Measurements from ENCODE around the gene KNOP1.
"Not testable (repeated sequence)": the region's sequence is repeated elsewhere in the genome, so short reads cannot be mapped to it uniquely, and the experiment has no call there.

KNOP1 gene

DNA sequence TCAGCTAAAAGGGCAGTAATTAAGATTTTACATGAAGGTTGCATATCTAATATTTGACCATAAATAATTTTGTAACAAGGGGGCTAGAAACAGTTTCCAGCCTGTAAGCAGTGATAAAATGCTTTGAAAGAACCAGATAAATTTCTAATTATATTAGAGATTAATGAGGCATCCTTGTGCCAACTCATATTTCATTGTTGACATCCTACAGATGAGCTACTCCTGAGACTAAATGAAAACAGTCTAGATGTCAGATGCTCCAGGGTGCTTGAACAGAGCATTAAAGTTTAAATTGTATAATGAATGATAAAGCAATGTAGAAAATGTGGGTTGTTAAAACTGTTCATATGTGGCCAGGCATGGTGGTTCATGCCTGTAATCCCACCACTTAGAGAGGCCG is 23.3 kb upstream of the KNOP1 start:
- DNase-seq (ENCODE audit: low read depth), result no peak

DNA sequence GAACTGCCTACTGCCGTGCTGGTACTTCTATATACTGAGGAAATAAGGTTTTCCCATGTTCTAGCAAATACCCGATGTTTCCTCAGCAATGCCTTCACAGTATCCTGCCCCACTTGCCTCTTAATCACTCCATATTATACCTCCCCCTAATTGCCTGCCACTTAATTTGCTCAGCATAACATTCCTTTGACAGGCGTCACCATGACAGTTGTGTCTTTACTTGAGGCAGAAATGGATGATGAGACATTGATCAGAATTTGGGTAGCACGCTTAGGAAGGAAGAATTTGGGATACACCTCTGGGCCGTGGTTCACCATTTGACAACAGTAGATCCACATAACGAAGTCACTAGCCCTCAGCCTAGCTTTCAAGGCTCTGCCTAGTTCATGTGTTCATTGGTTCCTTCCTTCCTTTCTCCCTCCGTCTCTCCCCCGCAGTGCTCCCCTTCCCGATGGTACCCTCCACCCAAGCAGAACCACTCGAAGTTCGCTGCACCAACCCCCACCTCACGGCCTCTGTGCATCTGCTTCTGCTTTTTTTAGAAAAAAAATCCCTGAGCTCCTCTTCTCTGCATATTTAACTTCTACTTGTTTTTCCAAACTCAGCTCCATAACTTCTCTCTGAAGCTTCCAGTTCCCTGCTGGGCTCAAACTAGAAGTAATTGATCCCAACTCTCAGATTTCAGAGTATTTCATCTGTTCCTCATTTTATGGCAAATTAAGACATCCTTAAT is 19.4 kb upstream of the KNOP1 start:
- no peak for DNase-seq (ENCODE audit: low read depth)

GRCh38 chr16:19735074-19735867 is 17.2 kb upstream of the KNOP1 start:
- DNase-seq (ENCODE audit: low read depth), result no peak

DNA sequence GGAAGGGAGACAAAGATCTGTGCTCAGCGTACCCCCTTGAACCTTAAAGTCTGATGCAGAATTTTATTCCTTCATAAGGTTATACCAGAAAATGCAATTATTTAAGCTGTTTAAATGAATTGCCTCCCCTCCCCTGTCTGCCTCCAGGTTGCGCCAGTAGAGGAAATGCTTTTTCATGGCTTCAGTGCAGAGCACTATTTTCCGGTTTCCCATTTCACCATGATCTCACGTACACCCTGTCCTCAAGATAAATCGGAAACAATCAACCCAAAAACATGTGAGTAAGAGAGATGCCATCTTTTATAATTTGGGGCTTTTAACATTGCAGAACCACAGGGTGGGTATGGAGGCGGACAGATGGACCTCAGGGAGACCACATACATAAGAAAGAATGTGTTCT is 15.5 kb upstream of the KNOP1 start:
- no peak for DNase-seq (ENCODE audit: low read depth)

- no peak for DNase-seq (ENCODE audit: low read depth)
Observed at GRCh38 chr16:19728636-19728965, 10.6 kb upstream of the KNOP1 start.

- DNase-seq (ENCODE audit: low read depth), result no peak
Observed at GRCh38 chr16:19722981-19723380, 5.0 kb upstream of the KNOP1 start.

- no peak for DNase-seq (ENCODE audit: low read depth)
Observed at GRCh38 chr16:19722269-19722952, 4.4 kb upstream of the KNOP1 start.

DNA sequence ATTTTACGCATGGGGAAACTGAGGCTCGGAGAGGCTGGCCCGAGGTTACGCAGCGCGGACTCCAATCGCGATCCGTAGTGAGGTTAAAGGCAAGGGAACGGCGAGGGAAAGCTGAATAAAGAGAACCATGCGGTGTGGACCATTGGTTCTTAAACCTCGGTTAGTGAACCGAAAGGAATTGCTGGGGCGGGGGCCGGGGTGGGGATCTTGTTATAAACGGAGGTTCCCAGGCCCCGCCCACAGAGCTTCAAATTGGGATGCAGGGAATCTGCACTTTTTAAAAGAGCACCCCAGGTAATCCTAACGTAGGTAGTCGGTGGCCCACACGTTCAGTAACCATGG is 568 bp upstream of the KNOP1 start:
- DNase-seq (ENCODE audit: low read depth), result peak; percentile 32

GRCh38 chr16:19717314-19717713 is 713 bp downstream of the KNOP1 start:
- peak; percentile 34 for DNase-seq (ENCODE audit: low read depth)

- not testable (repeated sequence) for DNase-seq (ENCODE audit: low read depth)
Observed at GRCh38 chr16:19716728-19717127, 1.3 kb downstream of the KNOP1 start.

DNA sequence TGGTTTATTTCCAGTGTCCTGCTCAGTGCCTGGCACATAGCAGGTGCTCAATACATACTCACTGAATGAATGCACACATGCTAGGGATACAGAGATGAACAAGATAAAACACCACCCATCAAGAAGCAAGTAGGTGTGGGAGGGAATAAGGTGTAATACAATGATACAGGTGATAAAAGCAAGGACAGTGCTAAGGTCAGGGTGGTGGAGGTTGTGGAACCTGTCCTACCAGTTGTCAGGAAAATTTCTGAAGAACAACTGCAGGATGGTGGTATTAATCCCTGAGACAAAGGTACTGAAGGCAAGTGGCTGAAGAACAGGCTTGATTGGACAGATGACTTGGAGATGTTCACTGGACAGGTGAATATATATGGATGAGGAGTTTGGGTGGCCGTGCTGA is 1.8 kb downstream of the KNOP1 start:
- no peak for DNase-seq (ENCODE audit: low read depth)

DNA sequence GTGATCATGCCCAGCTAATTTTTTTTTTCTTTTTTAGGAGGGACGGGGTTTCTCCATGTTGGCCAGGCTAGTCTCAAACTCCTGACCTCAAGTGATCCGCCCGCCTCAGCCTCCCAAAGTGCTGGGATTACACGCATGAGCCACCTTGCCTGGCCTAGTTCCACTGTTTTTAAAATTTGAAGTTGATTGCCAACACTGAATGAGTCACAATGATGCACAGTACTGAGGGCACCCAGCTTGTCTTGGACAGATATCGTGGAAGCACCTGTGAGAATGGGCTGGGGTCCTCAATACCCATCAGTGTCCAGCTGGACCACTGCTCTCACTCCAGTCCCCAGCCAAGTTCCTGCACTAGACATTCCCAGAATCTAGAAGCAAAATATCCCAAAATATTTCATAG is 2.5 kb downstream of the KNOP1 start:
- DNase-seq (ENCODE audit: low read depth), result no peak

DNA sequence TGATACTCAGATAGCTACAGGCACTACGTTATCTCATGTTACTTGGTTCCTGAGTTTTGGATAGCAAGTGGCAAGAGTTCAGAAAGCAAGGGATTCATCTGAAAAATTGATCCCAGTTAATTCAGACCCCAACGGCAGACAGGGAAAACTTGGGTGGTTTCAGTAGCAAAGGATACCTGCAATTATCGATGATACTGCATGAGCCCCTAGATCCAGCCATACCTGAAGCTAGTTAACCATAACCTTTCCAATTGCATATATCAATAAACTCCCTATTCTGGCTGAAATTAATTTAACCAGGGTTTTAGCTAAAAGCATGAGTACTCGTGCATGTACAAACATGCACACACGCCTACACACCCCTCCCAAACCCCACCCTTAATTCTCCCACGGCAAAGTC is 4.3 kb downstream of the KNOP1 start:
- no peak for DNase-seq (ENCODE audit: low read depth)

GRCh38 chr16:19712418-19713058 is 5.5 kb downstream of the KNOP1 start:
- DNase-seq (ENCODE audit: low read depth), result no peak

DNA sequence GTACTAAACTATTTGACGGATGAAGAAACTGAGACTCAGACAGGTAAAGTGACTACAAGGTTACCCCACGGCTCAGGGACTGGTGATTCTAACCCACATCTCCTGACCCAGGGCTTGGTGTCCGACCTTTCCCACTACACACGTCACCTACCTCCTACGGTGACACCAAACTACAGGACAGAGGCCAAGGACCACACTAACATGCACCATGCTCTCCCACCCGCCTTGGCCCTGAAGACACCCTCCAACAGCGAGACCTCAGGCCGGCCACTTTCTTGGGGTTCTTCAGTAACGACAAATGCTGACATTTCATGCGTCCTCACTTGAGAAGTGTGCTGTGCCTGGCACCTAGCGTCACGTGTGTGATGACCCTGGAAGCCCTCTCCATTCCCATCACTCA is 6.4 kb downstream of the KNOP1 start:
- no peak for DNase-seq (ENCODE audit: low read depth)

GRCh38 chr16:19710991-19711545 is 7.0 kb downstream of the KNOP1 start:
- DNase-seq (ENCODE audit: low read depth), result no peak

GRCh38 chr16:19710191-19710908 is 7.7 kb downstream of the KNOP1 start:
- DNase-seq (ENCODE audit: low read depth), result no peak

GRCh38 chr16:19709381-19710136 is 8.5 kb downstream of the KNOP1 start:
- DNase-seq (ENCODE audit: low read depth), result no peak

DNA sequence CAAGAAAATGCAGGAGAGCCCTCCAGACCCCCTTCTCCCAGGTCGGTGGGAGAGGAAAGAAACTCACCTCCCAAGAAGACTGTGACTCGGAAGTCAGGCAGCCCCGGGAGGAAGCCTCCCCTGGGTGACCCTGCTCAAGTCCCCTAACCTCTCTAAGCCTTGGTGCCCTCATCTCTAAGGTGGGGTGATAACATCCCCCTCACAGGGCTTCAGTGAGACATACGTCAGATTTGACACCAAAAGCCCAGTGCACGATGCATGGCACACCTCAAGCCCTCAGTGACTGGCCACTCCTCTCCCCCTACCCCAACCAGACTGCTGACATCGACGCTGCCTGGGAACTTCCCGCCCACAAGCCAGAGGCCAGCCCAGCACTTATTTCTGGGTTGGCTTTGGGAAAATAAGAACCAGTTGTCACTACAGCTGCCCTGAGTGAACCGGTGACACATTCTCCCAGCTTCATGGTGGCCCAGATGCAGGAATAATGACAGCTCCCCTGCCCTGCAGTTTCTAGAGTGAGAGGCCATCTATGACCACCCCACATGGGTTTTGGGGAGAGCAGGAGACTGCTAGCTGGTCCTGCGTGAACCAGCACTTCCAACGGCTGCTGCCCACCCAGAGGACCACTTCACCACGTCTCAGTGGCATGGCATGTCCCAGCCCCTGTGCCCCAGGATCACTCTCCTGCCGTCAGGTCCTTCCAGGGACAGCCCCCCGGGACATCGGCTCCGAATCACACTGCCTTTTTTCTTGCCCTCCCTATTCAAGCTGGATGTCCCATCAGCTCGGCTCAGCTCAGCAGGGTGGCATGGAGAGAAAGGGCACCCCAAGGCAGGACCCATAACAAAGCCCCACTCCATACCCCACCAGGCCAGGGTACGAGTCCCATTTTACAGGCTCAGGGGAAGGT is 9.5 kb downstream of the KNOP1 start:
- no peak for DNase-seq (ENCODE audit: low read depth)

Measured in iris pigment epithelial cell (primary cell).